ENCODE measurements around the gene NOTCH4. TPM values are rescaled to one million over a fixed set of nuclear protein-coding genes. Genes with fewer than 3 reads are reported as not detected.

Gene NOTCH4
- total and polyA plus RNA-seq, 2 experiments from 2014 or later: 2.7 to 2.8 TPM

DNA sequence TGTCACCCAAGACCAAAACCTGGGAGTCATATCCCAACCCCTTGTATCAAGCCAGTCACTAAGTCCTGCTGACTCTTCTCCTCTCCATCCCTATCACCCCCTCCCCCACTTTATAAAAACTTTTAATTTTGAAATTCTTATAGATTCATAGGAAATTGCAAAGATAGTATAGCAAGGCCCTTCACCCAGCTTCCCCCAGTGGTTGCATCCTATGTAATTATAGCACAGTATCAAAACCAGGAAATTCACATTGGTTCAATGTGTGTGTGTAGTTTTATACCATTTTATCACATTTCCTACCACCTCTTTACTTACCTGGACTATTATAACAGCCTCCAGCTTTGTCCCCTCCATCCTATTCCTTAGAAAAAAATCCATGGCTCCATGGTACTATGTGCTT is 65.8 kb downstream of the NOTCH4 start:
- Histone ChIP-seq H2AFZ (no peak overlapping the region), H3K79me2 (replicated peaks; ENCODE audit: insufficient read depth) (no peaks in the 10 kb centered on the region), H3F3A (replicated peaks; ENCODE audit: low read depth) (no peaks in the 10 kb centered on the region), H3K4me1 (ENCODE audit: insufficient read depth) (peaks cover 2% of the 10 kb centered on the region; the same call in 1 of the 2 replicates), H3K36me3 (ENCODE audit: insufficient read depth) (peaks cover 12% of the 10 kb centered on the region), H3K4me2 (no peak overlapping the region), H3K27ac (ENCODE audit: low read depth) (no peak overlapping the region), H4K20me1 (replicated peaks; ENCODE audit: insufficient read depth) (0 out of 2 replicates have a peak, but pooled peaks cover 4% of the 10 kb centered on the region), H3K27me3 (ENCODE audit: insufficient read depth) (peaks cover 3% of the 10 kb centered on the region), H3K9me2 (ENCODE audit: insufficient read depth) (no peaks in the 10 kb centered on the region), H3K4me3 (no peak overlapping the region)
- Mint-ChIP-seq H3K36me3 (ENCODE audit: low read depth) (peaks cover 51% of the 10 kb centered on the region), H3K9me3 (no peaks in the 10 kb centered on the region; the same call in 2 of the 3 replicates), H3K4me3 (no peak overlapping the region), H3K4me1 (peaks cover 19% of the 10 kb centered on the region), H3K27me3 (ENCODE audit: insufficient read depth, low read depth, poor library complexity) (peaks cover 14% of the 10 kb centered on the region), H3K27ac (no peak overlapping the region)
- no peak for DNase-seq (ENCODE audit: low spot score)
- TF ChIP-seq, protein P1, sequence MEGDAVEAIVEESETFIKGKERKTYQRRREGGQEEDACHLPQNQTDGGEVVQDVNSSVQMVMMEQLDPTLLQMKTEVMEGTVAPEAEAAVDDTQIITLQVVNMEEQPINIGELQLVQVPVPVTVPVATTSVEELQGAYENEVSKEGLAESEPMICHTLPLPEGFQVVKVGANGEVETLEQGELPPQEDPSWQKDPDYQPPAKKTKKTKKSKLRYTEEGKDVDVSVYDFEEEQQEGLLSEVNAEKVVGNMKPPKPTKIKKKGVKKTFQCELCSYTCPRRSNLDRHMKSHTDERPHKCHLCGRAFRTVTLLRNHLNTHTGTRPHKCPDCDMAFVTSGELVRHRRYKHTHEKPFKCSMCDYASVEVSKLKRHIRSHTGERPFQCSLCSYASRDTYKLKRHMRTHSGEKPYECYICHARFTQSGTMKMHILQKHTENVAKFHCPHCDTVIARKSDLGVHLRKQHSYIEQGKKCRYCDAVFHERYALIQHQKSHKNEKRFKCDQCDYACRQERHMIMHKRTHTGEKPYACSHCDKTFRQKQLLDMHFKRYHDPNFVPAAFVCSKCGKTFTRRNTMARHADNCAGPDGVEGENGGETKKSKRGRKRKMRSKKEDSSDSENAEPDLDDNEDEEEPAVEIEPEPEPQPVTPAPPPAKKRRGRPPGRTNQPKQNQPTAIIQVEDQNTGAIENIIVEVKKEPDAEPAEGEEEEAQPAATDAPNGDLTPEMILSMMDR (conservative IDR thresholded peaks at IDR 0.05; ENCODE audit: low read depth in 2 of 2): no peak
- no peak for TF ChIP-seq NANOG (IDR thresholded peaks at IDR 0.05; ENCODE audit: borderline replicate concordance)
- TF ChIP-seq ZNF331 (CRISPR knock-in tag; IDR thresholded peaks at IDR 0.05; ENCODE audit: low read depth): no peak
- TF ChIP-seq, protein P2, sequence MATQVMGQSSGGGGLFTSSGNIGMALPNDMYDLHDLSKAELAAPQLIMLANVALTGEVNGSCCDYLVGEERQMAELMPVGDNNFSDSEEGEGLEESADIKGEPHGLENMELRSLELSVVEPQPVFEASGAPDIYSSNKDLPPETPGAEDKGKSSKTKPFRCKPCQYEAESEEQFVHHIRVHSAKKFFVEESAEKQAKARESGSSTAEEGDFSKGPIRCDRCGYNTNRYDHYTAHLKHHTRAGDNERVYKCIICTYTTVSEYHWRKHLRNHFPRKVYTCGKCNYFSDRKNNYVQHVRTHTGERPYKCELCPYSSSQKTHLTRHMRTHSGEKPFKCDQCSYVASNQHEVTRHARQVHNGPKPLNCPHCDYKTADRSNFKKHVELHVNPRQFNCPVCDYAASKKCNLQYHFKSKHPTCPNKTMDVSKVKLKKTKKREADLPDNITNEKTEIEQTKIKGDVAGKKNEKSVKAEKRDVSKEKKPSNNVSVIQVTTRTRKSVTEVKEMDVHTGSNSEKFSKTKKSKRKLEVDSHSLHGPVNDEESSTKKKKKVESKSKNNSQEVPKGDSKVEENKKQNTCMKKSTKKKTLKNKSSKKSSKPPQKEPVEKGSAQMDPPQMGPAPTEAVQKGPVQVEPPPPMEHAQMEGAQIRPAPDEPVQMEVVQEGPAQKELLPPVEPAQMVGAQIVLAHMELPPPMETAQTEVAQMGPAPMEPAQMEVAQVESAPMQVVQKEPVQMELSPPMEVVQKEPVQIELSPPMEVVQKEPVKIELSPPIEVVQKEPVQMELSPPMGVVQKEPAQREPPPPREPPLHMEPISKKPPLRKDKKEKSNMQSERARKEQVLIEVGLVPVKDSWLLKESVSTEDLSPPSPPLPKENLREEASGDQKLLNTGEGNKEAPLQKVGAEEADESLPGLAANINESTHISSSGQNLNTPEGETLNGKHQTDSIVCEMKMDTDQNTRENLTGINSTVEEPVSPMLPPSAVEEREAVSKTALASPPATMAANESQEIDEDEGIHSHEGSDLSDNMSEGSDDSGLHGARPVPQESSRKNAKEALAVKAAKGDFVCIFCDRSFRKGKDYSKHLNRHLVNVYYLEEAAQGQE (IDR thresholded peaks at IDR 0.05; ENCODE audit: unreplicated experiment): no peak
- TF ChIP-seq, protein P3, sequence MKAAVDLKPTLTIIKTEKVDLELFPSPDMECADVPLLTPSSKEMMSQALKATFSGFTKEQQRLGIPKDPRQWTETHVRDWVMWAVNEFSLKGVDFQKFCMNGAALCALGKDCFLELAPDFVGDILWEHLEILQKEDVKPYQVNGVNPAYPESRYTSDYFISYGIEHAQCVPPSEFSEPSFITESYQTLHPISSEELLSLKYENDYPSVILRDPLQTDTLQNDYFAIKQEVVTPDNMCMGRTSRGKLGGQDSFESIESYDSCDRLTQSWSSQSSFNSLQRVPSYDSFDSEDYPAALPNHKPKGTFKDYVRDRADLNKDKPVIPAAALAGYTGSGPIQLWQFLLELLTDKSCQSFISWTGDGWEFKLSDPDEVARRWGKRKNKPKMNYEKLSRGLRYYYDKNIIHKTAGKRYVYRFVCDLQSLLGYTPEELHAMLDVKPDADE (IDR thresholded peaks at IDR 0.05): no peak
- TF ChIP-seq ZNF114 (CRISPR knock-in tag; IDR thresholded peaks at IDR 0.05): no peak
- TF ChIP-seq POLR2AphosphoS5 (IDR thresholded peaks at IDR 0.05; ENCODE audit: low read depth): no peak
- no peak for TF ChIP-seq EZH2 (IDR thresholded peaks at IDR 0.05; ENCODE audit: low read depth, unreplicated experiment)
- no peak for TF ChIP-seq STAT1 (IDR thresholded peaks at IDR 0.05; ENCODE audit: unreplicated experiment)
- no peak for TF ChIP-seq CREB1 (CRISPR knock-in tag; IDR thresholded peaks at IDR 0.05; ENCODE audit: low read depth)
- TF ChIP-seq JUNB (IDR thresholded peaks at IDR 0.05; ENCODE audit: unreplicated experiment): no peak
- no peak for ATAC-seq

All from GM23338 (cell line).